Stimulated activated CD4-positive, alpha-beta T cell treated with anti-CD3 and anti-CD28 coated beads, TNF-alpha, amount 100 ng/mL, for 1 hour (primary cell): ENCODE data around the gene FBXL2.
"Not testable (repeated sequence)": the region's sequence is repeated elsewhere in the genome, so short reads cannot be mapped to it uniquely, and the experiment has no call there.

ENCODE experiments used
- DNase-seq, 3 donors: peaks; one replicate each; pipeline ENCODE4 v3.0.0-alpha.2; 2020; ENCODE audit warnings: low read depth in 3 of 3, low spot score in 1 of 3

Gene FBXL2

DNA sequence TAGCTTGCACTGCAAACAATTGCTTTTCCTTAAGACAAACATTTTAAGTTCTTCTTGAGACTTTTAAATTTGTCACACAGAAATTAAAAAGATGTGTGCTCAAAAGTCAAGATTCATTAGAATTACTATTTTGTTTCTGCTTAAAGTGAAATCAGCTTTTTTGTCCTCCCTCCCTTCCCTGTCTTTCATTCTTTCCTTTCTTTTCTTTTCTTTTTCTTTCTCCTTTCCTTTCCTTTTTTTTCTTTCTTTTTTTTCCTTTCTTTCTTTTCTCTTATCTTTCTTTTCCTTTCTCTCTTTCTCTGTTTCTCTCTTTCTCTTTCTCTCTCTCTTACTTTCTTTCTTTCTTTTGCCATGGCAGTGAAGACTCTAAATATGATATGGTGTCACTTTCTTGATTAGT is 37.8 kb downstream of the FBXL2 start:
- DNase-seq: no peak

DNA sequence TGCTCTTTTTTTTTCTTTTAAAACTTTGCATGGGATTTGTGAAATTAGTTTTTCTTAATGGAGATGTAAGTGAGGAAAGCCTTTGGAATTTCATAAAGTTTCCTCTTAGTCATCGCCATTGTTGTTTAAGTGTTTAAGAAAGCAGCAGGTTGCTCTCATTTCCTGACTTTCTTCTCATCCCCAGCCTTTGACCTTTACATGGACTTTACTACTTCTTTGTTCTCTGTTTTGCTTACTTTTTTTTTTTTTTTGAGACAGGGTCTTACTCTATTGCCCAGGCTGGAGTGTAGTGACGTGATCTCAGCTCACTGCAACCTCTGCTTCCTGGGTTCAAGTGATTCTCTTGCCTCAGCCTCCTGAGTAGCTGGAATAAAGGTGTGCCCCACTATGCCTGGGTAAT is 38.6 kb downstream of the FBXL2 start:
- no peak for DNase-seq

DNA sequence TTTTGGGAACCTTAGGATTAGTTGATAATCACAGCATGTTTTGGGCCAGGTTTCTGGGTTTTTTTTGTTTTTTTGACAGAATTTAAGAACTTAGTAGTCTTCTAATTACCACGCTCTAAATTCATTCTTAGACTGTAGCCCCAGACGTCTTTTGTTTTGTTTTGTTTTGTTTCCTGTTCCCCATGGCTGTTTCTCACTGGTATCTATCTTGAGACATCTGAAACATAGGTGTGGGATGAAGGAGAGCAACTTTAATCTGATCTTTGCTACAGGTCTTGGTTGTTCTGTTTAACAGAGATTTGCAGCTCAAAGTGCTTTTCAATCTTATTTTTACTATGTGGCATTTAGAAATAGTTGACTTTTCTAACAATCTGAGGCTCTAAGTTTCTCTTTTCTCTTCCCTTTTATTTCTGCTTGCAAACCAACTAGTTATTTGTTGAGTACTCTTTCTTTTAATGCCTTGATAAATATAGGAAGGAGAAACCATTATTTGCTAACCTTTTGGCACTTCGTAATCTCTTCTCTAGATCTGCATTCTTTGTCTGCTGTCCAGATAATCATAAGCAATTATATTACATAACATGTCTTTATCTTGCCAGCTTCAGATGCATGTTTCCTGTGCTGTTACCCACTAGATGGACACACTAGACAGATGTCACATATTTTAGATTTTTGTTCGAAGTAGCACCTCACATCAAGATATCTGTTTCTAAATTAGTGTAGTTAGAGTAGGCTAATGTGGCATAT is 40.9 kb downstream of the FBXL2 start:
- DNase-seq: no peak

DNA sequence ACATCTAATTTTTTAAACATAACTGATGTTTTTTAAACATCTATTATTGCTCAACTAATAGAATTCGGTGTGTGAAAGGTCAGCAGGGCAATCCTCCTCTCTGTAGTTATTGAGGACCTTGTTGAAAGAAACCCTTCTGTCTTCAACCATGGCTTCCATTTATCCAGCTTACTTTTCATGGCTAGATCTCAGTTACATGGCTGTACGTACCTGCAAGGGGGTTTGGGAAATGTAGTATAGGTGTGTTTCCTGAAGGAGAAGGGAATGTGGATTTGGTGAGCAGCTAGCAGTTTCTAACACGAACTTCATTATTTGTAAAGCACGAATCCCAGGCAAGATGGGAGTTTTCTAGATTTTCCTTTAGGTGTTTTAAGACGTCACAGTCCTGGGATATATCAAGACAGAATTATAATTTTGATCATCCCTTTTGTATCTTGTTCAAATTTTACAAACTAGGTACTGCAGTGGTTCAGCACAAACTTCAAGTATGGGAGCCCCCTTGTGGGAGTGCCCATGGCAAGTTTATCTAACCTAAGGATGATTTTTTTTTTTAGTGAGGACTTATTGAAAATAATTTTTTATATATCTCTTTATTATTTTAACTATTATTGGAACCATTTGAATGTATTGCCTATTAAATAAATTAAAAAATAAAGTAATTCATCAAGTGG is 41.6 kb downstream of the FBXL2 start:
- no peak for DNase-seq

DNA sequence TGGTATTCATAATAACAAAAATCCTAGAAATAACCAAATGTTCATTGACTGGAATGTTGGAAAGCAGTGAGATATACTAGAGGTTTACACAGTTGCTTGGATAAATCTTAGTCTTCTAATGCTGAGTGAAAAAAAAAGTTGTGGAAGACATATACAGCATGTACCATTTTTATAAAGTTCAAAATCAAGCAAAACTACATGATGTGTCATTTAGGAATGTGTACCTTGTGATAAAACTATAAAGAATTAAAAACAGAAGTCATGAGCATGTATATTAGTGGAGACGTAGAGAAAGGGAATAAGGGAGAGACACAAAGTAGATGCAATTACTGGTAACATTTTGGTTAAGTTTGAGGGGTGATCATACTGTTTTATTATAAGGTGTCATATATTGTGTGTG is 45.2 kb downstream of the FBXL2 start:
- DNase-seq: no peak

DNA sequence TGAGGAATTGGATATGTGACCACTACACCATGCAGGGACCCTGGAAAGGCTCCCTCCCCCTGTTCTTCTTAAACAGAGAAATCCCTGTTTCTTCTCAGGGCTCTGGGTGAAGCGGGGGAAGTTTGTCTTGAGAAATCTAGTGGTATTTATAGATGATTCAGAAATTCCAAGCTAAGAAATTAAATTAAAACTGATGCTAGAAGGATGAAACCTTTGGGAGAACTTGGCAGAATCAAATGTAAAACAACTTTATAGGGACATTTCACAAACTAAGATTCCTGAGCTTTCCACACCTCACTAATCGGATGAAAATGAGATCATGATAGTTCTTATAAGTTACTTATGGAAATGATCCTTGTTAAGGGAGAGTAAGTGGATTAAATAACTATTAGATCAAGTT is 54.2 kb downstream of the FBXL2 start:
- no peak for DNase-seq

DNA sequence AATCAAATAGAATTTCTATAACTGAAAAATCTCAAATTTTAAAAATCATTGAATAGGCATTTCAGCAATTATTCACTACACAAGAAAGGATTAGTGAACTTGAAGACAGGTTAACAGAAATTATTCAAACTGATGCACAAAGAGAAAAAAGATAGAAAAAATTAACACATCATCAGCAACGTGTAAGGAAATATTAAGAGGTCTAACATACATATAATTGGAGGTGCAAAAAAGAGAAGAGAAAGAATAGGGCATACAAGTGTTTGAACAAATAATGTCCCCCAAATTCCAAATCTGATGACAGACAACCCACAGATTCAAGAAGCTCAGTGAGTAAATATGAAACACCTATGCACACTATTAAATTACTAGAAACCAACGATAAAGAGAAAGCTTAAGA is 57.1 kb downstream of the FBXL2 start:
- DNase-seq: no peak

DNA sequence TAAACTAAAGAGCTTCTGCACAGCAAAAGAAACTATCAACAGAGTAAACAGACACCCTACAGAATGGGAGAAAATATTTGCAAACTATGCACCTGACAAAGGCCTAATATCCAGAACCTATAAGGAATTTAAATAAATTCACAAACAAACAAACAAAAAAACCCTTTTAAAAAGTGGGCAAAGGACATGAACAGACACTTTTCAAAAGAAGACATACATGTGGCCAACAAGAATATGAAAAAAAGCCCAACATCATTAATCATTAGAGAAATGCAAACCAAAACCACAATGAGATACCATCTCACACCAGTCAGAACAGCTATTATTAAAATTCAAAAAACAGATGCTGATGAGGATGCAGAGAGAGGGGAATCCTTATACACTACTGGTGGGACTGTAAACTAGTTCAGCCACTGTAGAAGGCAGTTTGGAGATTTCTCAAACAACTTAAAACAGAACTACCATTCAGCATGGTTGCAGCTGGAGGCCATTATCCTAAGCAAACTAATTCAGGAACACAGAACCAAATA is 61.8 kb downstream of the FBXL2 start:
- not testable (repeated sequence) for DNase-seq

DNA sequence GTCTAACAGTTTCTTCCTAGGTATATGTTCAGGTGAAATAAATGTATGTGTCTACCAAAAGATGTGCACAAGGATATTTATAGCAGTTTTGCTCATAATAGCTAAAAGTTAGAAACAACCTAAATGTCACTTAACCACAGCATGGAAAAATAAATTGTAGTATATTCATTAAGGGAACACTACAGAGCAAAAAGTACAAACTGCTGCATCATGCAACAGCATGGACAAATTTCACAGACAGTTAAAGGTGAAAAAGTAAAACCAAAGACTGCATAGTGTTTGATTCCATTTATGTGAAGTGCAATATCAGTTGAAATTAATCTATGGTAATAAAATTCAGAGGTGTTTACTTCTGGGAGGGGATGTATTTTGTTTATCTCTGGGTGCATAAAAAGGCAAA is 62.5 kb downstream of the FBXL2 start:
- DNase-seq: no peak

DNA sequence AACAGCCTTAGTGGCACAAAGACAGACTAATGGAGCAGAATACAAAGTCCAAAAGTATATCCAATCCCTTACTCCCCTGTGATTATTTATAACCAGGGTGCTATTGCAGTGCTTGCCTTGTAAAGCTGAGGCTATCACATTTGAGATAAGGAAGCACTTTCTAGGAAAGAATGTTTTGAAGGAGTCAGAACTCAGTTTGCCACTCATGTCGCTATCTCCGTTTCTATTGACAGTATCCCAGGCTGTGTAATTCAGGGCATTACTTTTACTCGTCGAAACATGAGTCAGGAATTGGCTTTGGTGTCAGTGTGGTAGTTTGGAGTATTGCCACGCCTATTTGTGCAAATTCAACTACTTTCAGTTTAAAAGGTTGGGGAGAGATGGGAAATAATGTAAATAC is 78.4 kb downstream of the FBXL2 start:
- DNase-seq: no peak

DNA sequence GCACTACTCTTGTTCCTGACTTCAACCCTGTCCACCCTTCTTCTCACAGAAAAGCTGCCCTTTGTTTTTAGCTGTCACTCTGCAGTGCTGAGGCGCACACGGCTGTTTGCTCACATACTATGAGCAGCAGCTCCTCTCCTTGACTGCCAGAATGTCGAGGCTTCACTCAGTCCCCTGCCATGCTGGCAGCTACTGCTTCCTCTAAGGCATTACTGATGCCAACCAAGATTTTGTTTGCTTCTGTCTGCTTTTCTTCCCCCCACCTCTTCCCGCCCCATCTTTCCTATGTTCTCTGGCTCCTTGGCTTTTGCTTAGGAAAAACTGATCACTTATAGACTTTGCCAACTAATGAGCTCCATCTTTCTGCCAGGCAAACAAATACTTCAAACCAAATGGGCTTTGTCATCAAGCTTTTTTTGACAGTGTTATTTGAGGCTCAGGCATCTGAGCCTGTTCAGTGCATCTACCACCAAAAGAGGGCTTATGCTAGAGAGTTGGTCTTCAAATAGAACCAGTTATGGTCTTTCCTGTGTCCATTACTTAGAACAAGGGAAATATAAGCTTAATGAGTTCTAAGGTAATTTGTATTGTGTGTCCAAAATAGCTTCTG is 81.0 kb downstream of the FBXL2 start:
- DNase-seq: no peak

DNA sequence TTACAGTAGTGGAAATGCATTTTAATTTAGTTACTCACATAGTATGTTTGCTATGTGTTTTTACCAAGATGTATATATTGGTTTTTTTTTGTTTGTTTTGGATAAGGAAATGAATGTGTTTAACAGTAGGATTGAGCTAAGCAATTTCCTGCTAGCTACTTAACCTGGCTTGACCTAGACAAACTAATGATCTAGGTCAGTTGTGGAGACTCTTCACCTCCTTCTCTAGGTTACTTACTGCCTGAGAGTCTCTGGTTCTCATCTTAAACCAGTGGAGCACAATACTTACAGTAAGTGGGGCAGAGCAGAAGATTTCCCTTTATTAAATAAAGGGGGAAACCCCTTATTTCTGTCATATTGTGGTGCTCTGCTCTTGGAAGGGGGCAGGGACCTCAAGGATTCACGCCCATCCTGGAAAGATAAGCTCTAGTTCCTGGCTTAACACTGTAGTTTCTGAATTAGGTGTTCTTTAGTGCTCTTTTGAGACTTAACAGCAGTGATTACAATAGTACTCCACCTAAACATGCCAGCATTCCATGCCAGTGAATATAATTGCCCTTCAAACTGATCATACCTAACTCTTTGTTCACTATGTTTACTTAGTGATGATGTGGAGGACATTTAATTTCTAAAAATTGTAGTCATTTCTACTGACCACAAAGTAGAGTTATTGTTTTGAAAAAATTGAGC is 83.0 kb downstream of the FBXL2 start:
- DNase-seq: no peak

DNA sequence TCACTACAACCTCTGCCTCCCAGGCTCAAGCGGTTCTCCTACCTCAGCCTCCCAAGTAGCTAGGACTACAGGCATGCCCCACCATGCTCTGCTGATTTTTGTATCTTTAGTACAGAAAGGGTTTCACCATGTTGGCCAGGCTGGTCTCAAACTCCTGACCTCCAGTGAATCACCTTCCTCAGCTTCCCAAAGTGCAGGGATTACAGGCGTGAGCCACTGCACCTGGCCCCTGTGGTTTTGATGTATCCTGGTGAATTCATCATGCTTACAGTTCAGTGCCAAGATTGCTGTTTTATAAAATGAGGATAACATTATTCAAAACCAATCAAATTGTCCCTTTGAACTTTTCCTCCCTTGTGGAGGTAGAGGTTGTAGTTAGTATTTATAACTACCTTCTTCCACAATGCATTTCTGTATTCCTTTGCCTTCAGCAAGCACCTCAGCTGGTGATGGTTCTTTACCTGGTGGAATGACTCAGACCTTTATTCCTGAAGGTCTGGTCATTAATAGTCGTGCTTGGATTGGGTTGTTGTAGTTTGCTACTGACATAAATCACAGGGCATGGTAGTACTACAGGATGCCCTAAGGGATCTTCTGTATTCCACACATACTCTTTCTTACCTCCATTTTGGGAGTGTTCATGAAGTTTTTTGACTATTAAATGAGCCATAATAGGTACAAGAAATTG is 86.0 kb downstream of the FBXL2 start:
- DNase-seq: no peak

DNA sequence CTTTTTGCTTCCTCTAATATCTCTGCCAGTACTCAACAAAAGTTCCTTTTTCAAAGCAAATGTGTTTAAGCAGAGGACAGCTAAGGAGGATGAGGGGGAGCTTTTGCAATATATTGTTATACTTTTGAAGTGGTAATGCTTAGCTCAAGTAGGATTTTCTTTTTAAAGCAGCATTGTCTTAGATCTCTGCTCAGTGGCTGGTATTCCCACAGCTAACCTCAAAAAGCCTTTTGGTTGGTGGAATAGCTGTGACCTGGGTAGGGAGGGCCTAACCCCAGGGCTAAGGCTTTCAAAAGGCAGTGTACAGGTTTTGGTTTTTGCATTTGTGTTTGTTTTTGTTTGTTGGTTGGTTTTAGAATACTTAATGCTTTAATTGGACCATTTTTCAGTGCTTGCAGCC is 86.8 kb downstream of the FBXL2 start:
- DNase-seq: no peak

DNA sequence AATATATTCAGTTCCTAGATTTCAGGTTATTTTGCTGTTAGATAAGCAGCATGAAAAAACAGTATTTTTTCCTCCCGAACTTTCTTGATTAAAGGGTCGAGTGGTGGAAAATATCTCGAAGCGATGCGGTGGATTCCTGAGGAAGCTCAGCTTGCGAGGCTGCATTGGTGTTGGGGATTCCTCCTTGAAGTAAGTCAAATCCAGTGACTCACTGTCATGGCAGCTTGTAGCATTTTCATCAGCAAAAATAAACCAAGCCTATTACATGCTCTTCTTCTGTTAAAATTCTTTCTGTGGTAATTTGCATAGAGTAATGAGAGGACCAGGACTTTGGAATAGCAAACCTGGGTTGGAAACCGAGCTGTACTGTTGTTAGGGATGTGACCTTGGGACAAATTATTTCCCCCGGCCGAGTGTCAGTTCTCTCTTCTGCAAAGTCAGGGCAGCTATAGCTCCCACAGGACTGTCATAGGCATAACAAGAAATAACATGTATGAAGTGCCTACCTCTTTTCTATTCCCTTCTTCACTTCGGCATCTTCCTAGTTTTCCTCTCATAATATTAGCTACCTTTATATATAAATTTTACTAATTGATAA is 87.4 kb downstream of the FBXL2 start:
- no peak for DNase-seq

DNA sequence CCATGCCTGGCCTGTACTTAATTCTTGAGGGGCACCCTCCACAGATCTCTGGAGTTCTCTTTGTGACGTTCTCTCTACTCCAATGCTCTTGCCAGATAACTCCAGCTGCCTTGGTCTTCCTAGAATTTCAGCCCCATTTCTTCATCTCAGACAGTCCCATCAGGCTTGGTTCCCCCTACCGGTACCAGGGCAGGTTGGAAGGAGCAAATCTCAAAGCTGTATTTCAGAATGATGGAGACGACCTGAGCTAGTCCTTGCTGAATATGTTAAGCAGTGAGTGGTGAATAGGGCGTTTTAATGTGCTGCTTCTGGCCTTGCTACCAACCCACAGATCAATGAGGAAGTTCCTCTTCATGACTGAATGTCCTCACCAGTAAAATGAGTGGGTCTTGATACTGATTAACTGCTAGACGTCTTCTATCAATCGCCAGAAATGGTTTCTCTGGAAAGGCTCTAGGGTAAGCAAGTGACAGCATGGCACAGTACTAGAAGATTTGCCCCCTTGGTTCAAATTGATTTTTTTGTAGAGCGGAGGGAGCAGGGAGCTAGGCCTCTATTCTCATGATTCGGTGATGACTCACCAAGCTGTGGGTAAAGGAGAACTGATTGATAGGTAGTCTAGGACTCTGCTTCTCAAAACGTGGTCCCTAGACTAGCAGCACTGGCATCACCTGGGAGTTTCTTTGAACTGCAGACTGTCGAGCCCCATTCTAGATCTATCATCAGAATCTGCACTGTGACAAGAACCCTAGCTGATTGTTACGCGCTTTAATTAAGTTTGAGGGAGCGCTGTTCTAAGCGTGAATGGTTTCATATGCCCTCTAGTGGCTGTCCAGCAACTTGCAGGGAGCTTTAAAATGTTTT is 95.2 kb downstream of the FBXL2 start:
- DNase-seq: peak in 2 of 3 donors; percentile 3 to 6

DNA sequence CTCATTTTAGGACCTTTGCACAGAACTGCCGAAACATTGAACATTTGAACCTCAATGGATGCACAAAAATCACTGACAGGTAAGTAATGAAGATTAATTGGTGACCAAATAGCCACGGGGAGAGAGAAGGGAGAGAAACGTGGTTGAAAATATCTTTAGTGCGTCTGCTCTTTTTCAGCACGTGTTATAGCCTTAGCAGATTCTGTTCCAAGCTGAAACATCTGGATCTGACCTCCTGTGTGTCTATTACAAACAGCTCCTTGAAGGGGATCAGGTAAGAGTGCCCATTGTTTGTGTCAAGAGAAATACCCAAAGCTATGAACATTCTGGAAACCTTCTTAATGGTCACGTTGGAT is 95.8 kb downstream of the FBXL2 start:
- no peak for DNase-seq

DNA sequence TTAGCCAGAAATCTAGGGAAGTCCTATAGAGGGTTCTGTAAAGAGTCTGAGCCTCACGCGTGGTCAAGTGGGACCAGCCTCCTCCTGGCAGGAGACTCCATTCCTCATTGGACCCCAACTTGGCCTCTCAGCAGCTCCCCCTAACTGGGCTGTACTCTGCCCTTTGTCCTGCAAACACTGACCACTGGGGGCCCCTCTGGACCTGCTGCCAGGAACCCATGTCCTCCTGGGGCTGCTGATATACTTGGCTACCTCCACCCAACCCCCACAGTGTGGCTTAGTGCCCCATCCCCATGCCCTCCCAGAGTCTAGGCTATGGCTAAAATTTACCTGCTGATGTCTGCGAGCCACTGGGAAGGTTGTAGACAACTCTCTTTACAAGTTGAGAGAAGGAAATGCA is 100.2 kb downstream of the FBXL2 start:
- DNase-seq: no peak

DNA sequence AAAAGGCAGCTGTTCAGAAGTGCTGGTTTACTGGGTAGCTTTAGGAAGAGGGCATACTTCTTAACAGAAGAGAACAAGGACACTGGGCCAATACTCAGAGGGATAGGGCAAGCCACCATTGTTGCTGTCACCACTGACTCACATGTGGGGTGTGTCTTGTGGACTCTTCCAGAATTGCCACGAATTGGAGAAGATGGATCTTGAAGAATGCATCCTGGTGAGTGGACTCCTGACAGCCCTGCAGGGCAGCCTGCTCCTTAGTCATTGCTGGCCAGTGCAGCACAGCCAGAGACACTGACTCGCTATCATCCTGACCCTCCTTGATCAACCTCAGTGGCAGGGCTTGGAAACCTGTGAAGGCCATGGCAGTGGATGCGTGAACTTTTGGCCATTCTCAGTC is 100.7 kb downstream of the FBXL2 start:
- DNase-seq: no peak

DNA sequence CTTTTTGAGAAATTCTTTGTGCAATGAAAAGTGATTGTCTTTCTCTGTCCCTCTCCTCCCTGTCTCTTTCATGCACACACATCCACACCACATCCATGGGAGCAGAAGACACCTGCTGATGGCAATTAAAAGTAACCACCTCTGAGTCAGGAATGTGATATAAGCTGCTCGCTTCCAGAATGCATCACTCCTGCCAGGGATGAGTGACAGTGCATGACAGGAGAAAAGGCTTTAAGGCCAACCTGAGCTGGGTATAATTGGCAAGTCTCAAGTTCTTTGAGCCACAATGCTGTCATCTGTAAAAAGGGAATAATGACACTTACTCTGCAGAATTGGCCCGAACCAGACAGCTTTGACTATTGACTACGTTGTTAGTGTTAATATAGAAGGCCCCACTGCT is 103.4 kb downstream of the FBXL2 start:
- no peak for DNase-seq
